Activated effector memory CD4-positive, alpha-beta T cell treated with Interleukin-2 at 50 U/mL for 16 hours (primary cell): ENCODE results near the gene SH3GLB2.
A peak's percentile ranks its signal among the peaks of the same experiment; 100 is the strongest.

Experiments used
- DNase-seq: peaks from one replicate; pipeline ENCODE4 v3.0.0-alpha.2; 2020

Gene SH3GLB2

GRCh38 chr9:129028192-129028966, at the start of gene SH3GLB2:
Gene SH3GLB2, minus strand, starts transcription at chr9:129028331. Its CDS starts 177 bp downstream, at chr9:129028154.
- peak; percentile 87 for DNase-seq

GRCh38 chr9:129077236-129077635, 49.1 kb upstream of the SH3GLB2 start:
- DNase-seq: no peak

DNA sequence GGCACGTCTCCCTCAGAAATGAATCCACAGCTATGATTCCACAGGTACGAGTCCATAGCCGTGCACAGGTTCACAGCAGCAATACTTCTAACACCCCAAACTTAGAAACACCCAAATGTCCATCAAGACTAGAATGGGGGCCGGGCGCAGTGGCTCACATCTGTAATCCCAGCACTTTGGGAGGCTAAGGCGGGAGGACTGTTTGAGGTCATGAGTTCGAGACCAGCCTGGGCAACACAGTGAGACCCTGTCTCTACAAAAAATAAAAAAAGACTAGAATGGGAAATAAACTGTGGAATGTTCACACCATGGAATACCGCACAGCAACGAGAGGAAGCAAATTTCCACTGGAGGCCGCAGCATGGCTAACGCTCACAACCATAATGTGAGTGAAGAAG, 48.5 kb upstream of the SH3GLB2 start:
- DNase-seq: no peak

DNA sequence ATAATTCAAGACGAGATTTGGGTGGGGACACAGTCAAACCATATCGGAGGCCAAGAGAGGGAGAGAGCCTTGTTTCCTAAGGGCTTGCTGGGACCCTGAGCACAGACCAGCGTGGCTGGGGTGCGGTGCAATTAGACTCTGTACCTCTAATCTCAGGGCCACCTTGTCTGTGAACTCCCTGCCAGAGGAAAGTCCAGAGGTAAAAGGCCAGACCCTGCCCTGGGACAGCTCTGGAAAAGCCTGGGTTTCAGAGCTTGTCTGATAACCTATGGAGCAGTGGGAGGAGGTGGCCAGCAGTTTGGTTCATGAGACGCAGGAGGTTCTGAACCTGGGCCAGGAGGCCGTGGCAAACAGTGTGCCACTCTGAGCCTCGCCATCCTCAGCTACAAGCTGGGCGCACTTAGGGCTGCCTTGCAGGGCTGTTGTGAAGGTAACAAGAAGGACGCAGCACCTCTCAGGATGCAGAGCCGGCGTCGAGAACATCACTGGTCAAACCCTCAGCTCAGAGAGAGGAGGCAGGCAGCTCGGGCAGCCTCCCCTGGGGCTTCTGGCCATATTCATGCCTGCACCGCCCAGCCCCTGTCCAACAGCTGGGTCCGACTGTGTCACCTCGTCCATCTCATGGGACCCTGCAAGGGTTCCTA, 48.0 kb upstream of the SH3GLB2 start:
- no peak for DNase-seq

DNA sequence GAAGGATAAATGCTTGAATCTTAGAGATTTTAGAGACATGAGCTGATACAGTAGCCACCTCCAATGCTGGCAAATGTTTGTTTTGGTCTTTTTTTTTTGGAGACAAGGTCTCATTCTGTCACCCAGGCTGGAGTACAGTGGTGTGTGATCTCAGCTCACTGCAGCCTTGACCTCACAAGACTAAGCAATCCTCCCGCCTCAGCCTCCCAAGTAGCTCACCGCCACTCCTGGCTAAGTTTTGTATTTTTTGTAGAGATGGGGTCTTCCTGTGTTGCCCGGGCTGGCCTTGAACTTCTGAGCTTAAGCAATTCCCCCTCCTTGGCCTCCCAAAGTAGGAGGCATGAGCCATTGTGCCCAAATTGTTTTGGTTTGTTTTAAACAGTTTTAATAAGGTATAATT, 46.0 kb upstream of the SH3GLB2 start:
- no peak for DNase-seq

DNA sequence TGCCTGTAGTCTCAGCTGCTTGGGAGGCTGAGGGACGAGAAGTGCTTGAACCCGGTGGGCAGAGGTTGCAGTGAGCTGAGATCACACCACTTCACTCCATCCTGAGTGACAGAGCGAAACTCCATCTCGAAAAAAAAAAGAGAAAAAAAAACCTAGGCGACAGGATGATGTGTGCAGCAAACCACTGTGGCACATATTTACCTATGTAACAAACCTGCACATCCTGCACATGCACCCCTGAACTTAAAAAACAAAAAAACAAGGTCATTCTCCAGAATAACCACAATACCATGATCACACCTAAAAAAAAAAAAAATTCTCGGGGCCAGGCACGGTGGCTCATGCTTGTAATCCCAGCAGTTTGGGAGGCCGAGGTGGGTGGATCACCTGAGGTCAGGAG, 45.3 kb upstream of the SH3GLB2 start:
- DNase-seq: no peak

GRCh38 chr9:129072171-129072570, 44.0 kb upstream of the SH3GLB2 start:
- DNase-seq: no peak

DNA sequence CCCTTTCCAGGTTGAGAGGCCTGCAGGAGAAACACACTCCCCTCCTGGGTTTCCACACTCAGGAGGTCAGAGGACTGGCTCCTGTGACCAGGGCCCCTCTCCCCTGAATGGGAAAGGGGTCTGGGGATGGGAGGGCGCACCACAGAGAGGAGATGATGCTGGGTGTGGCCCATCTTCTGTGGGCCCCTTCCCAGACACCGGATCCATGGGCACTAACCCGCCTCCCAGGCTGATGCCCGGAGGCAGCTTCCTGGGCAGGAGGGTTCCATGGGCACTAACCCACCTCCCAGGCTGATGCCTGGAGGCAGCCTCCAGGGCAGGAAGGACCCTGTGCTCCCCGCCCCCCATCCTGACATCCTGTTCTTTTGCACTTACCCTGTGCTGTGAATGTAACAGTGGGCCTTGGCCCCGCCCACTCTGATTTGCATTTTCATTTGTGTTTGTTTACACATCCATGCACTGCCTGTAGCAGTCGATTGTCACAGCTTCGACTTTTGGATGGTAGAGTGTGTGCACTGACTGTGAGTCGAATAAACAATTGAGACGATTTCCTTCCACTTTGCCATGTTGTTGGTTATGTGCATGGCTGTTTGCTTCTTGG, 43.5 kb upstream of the SH3GLB2 start:
- DNase-seq: peak; percentile 19

DNA sequence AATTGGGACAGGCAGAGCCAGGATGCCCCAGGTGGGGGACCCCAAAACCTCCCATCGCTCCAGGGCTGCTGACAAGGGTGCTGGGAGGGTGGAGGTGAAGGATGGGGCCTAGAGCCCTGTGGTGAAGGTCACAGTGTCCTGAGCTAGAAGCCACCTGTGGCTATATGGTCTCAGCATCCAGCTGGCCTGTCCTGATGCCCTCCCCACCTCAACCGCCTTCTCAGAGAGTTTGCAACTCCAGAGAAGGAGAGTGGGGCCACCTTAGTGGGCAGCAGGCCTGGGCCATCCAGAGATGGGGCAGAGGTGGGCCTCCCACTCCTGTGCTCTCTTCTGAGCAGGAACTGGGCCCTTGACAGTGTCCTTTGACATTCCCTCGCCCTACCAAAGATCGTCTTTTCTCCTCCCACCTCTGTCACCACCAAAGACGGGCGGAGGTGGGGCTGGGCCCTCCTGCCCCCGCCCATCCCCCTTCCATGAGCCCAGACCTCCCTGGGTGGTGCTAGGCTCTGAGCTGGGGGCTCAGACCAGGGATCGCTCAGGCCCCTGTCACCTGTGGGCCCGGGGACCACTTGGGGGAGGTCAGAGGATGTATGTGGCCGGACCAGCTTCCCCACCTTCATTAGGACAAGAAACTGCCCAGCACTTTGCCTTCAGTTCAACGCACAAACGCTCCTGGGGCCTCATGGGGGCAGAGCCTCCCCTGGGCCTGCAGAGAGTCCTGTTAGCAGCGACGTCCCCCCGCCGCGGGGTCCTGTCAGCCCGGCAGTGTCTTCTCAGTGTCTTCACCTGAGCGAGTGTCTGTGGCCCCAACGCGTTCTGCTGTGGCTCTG, 42.8 kb upstream of the SH3GLB2 start:
- no peak for DNase-seq

DNA sequence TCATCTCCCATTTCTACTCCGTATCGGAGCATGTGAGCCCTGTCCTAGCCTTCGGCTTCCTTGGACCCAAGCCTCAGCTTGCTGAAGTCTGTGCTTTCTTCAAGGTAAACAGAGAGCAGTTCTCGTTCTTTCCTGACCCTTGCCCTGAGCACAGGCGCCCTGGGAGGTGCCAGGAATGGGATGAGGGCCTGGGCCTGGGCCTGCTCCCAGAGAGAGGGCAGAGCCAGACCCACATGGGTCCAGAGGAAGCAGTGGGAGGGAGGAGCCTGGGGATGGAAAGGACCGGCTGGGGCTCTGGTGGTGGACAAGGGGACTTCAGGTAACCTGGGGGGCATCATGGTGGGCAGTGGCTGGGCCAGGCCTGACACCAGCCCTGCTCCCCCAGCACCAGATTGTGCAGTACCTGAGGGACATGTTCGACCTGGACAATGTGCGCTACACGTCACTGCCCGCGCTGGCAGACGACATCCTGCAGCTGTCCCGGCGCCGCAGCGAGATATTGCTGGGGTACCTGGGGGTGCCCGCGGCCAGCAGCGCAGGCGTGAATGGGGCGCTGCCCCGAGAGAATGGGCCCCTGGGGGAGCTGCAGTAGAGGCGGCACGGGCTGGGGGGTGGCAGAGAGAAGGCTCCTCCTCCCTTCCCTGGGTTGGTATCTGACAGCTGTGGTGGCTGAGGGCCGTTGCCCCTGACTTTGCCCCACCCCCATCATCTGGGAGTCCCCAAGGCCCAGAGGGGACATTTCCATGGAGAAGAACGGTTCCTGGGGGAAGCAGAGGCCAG, 41.9 kb upstream of the SH3GLB2 start:
- no peak for DNase-seq

DNA sequence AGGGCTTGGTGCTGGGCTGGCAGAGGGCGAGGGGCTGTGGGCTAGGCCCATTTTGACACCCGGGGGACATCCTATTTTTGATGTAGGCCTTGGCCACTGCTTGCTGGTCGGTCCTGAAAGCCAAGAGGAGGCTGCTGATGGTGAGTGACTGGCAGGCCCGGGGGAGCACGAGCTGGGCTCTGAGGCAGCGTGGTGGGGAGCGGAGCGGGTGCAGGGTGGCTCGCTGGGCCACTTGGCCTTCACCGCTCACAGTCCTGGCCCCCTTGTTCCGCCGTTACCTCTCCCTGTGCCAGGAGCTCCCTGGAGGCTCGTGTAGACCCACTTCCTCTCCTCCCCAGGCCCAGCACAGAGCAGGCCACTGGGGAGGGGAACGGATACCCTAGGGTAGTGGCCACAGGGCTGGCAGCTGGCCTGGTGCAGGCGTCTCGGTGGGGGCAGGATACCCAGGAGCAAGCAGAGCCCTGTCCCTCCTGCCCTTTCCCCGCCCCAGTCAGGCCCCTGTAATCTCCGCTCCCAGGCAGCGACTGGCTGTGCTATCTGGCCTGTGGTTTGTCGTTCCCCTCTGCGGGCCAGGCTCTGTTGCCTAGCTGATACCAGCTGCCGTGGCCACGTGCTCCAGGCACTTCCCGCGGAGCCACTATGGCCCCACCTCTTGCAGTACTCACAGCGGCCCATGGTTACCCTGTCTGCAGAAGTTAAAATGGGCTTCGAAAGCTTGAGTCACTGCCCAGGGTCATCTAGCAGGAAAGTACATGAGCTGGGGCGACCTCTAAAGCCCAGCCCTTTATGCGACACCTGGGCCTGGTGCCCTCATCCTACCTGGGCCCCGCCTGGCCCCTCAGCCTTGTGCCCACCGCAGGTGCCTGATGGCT, 41.1 kb upstream of the SH3GLB2 start:
- peak; percentile 52 for DNase-seq

- DNase-seq: no peak
Measured at GRCh38 chr9:129068110-129068509, 40.0 kb upstream of the SH3GLB2 start.

- no peak for DNase-seq
Measured at GRCh38 chr9:129064499-129064908, 36.4 kb upstream of the SH3GLB2 start.

- DNase-seq: no peak
Measured at GRCh38 chr9:129063061-129063460, 34.9 kb upstream of the SH3GLB2 start.

GRCh38 chr9:129060991-129061390, 32.9 kb upstream of the SH3GLB2 start:
- no peak for DNase-seq

DNA sequence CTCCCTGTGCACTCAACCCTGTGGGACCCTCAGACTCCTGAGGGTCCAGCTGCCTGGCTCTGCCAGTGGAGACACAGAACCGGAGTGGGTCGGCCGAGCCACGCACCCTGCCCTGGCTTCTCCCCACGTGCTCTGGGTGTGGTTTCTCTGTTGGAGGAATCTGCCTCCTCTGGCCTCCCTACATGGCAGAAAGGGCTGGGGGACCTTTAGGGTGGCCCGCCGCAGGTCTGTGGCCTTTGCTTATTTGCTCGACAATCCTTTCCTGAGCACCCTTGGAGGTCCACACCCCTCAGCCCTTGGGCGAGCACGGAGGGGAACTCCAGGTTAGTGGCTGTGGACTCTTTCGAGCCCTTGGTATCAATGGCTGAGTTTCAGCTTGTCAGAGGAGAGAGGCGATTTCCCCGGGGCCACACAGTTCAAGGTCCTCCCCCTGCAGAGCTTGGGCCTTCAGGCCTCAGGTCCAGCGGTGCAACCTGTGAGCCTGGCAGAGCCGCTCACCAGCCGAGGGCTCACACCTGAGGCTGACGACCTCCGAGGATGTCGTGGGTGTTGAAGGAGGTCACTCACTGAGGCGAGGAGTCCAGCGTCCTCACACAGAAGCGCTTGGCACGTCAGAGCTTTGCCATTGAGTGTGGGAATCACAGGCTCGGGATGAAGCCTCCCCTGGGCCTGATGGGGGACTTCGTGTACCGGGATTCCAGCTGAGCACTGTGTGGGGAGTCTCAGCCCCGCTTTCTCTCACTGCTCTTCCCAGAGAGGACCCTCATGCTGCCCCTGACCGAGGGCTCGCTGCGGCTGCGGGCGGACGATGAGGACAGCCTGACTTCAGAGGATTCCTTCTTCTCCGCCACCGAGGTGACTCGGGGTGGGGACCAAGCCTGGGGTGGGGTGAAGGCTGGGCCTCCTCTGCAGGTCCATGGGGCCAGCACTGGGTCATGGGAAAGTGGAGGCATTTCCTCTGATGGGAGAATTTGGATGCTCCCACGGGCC, 32.0 kb upstream of the SH3GLB2 start:
- no peak for DNase-seq

- no peak for DNase-seq
Measured at GRCh38 chr9:129058965-129059795, 31.0 kb upstream of the SH3GLB2 start.

DNA sequence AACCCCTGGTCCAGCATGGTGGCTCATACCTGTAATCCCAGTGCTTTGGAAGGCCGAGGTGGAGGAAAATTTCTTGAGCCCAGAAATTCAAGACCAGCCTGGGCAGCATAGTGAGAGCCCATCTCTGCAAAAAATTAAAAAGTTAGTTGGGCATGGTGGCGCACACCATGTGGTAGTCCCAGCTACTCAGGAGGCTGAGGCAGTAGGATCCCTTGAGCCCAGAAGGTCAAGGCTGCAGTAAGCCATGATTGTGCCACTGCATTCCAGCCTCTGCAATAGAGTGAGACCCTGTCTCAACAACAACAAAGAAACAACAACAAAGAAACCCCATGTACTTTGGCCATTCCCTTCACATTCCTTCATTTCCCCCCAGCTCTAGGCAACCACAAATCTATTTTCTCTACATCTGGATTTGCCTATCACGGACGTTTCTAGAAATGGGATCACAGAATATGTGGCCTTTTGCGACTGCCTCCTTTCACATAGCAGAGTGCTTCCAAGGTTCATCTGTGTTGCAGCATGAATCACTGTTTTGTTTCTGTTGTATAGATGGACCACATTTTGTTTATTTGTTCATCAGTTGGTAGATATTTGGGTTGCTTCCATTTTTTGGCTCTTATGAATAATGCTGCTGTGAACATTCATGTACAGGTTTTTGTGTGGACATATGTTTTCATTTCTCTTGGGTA, 26.2 kb upstream of the SH3GLB2 start:
- DNase-seq: no peak

- no peak for DNase-seq
Measured at GRCh38 chr9:129053020-129053419, 24.9 kb upstream of the SH3GLB2 start.
